HEK293 (cell line): Measurements from ENCODE around the gene IQCH.
"Not testable (repeated sequence)": the region's sequence is repeated elsewhere in the genome, so short reads cannot be mapped to it uniquely, and the experiment has no call there.

ENCODE experiments used
- CTCF ChIA-PET: fragments of 350-600 bp; formaldehyde crosslinking; extraction: SDS; loops from one replicate; lab custom pipeline; 2021; ENCODE audit warnings: antibody characterized with exemption; lab: Yijun Ruan, JAX
- POLR2A ChIA-PET: fragments of 300-600 bp; formaldehyde crosslinking; extraction: SDS; loops from one replicate; lab custom pipeline; 2020; ENCODE audit warnings: antibody characterized with exemption, inconsistent platforms; lab: Yijun Ruan, JAX
- H3K27ac ChIP-seq: fragments of 200-500 bp; sonication (Bioruptor generic); 2 replicates; pipeline ENCODE4 v1.5.1; 2014; ENCODE audit warnings: low read depth, low read length, control low read depth, inconsistent platforms; ENCODE audit errors: extremely low read depth
- H3K36me3 ChIP-seq, 2 experiments: fragments of 200-500 bp in 1 of 2; sonication (Bioruptor generic) in 1 of 2; 1 replicate in 1 of 2; 2 replicates in 1 of 2; pipeline ENCODE4 v1.5.1; 2014 to 2017; ENCODE audit warnings: inconsistent platforms in 2 of 2, low read length in 2 of 2; ENCODE audit not compliant: control insufficient read depth in 2 of 2, insufficient read depth in 1 of 2
- H3K4me1 ChIP-seq: fragments of 200-500 bp; sonication (Bioruptor generic); 2 replicates; pipeline ENCODE4 v1.5.1; 2014; ENCODE audit warnings: mild to moderate bottlenecking, low read length, inconsistent platforms; ENCODE audit not compliant: control insufficient read depth, insufficient read depth
- H3K4me3 ChIP-seq: 2 replicates; pipeline ENCODE4 v1.5.1; 2011; ENCODE audit warnings: low read depth, mild to moderate bottlenecking, control low read depth, low read length, moderate library complexity
- H3K9me3 ChIP-seq: fragments of 200-500 bp; sonication (Bioruptor generic); 2 replicates; pipeline ENCODE4 v1.5.1; 2014; ENCODE audit warnings: low read depth, low read length, inconsistent platforms; ENCODE audit not compliant: control insufficient read depth, insufficient read depth
- ZBTB11 ChIP-seq: fragments of 450-650 bp; formaldehyde crosslinking; conservative IDR thresholded peaks from 2 replicates; pipeline ENCODE4 v1.5.1; 2016; ENCODE audit warnings: low read depth, missing biosample characterization, missing genetic modification characterization
- ZBTB8A ChIP-seq: fragments of 450-650 bp; formaldehyde crosslinking; IDR thresholded peaks from 2 replicates; pipeline ENCODE4 v1.5.1; 2016; ENCODE audit warnings: missing biosample characterization, missing genetic modification characterization
- ZNF140 ChIP-seq: fragments of 450-650 bp; formaldehyde crosslinking; IDR thresholded peaks from 2 replicates; pipeline ENCODE4 v1.5.1; 2016; ENCODE audit warnings: missing biosample characterization, missing genetic modification characterization
- ZNF280D ChIP-seq: fragments of 450-650 bp; formaldehyde crosslinking; IDR thresholded peaks from 2 replicates; pipeline ENCODE4 v1.5.1; 2016; ENCODE audit warnings: missing biosample characterization, missing genetic modification characterization
- ZNF394 ChIP-seq: fragments of 450-650 bp; formaldehyde crosslinking; IDR thresholded peaks from 2 replicates; pipeline ENCODE4 v1.5.1; 2016; ENCODE audit warnings: missing biosample characterization, missing genetic modification characterization, mild to moderate bottlenecking, moderate library complexity, borderline replicate concordance
- ZNF426 ChIP-seq: fragments of 450-650 bp; formaldehyde crosslinking; IDR thresholded peaks from 2 replicates; pipeline ENCODE4 v1.5.1; 2017; ENCODE audit warnings: missing biosample characterization, missing genetic modification characterization, mild to moderate bottlenecking, inconsistent platforms, moderate library complexity
- ZNF433 ChIP-seq: fragments of 450-650 bp; formaldehyde crosslinking; IDR thresholded peaks from 2 replicates; pipeline ENCODE4 v1.5.1; 2016; ENCODE audit warnings: missing biosample characterization, missing genetic modification characterization, low read depth
- ZNF518A ChIP-seq: fragments of 450-650 bp; formaldehyde crosslinking; conservative IDR thresholded peaks from 2 replicates; pipeline ENCODE4 v1.5.1; 2016; ENCODE audit warnings: low read depth, missing biosample characterization, missing genetic modification characterization
- ZNF555 ChIP-seq: fragments of 450-650 bp; formaldehyde crosslinking; conservative IDR thresholded peaks from 2 replicates; pipeline ENCODE4 v1.5.1; 2017; ENCODE audit warnings: missing biosample characterization, mild to moderate bottlenecking, missing genetic modification characterization, inconsistent platforms
- ZNF560 ChIP-seq: fragments of 450-650 bp; formaldehyde crosslinking; IDR thresholded peaks from 2 replicates; pipeline ENCODE4 v1.5.1; 2017; ENCODE audit warnings: missing biosample characterization, missing genetic modification characterization, borderline replicate concordance
- ZNF580 ChIP-seq: fragments of 450-650 bp; formaldehyde crosslinking; IDR thresholded peaks from 2 replicates; pipeline ENCODE4 v1.5.1; 2016; ENCODE audit warnings: missing biosample characterization, missing genetic modification characterization
- ZNF623 ChIP-seq: fragments of 450-650 bp; formaldehyde crosslinking; IDR thresholded peaks from 2 replicates; pipeline ENCODE4 v1.5.1; 2016; ENCODE audit warnings: missing biosample characterization, missing genetic modification characterization
- ZNF692 ChIP-seq: fragments of 450-650 bp; formaldehyde crosslinking; IDR thresholded peaks from 2 replicates; pipeline ENCODE4 v1.5.1; 2016; ENCODE audit warnings: missing biosample characterization, missing genetic modification characterization

Gene IQCH

GRCh38 chr15:67281714-67282113, 27.1 kb downstream of the IQCH start (continued):
- no peak for TF ChIP-seq ZNF692 (tag by site-specific recombination)

GRCh38 chr15:67285625-67286024, 31.0 kb downstream of the IQCH start:
- H3K36me3 ChIP-seq, H3K4me3 ChIP-seq, H3K9me3 ChIP-seq, H3K4me1 ChIP-seq, POLR2A ChIA-PET, H3K27ac ChIP-seq: not testable (repeated sequence)
- CTCF ChIA-PET, result interaction anchor here (0.6 kb wide), 1 partner anchor 355 kb away, joined by 4 read pairs; no protein-coding TSS in a partner anchor
- TF ChIP-seq ZNF580 (tag by site-specific recombination) (0 out of 2 replicates have a peak, but pooled peaks have one; percentile 38), ZNF280D (tag by site-specific recombination) (peak; percentile 92)

GRCh38 chr15:67286400-67286799, 31.8 kb downstream of the IQCH start:
- H3K4me3 ChIP-seq, H3K9me3 ChIP-seq, H3K36me3 ChIP-seq, CTCF ChIA-PET, POLR2A ChIA-PET, H3K27ac ChIP-seq, H3K4me1 ChIP-seq: not testable (repeated sequence)
- TF ChIP-seq ZBTB11 (tag by site-specific recombination) (peak; percentile 50), ZNF426 (tag by site-specific recombination) (peak; percentile 42), ZNF394 (tag by site-specific recombination) (peak; percentile 76; the same call in 1 of the 2 replicates), ZBTB8A (tag by site-specific recombination) (0 out of 2 replicates have a peak, but pooled peaks have one; percentile 46), ZNF140 (tag by site-specific recombination) (peak; percentile 22; the same call in 1 of the 2 replicates), ZNF433 (0 out of 2 replicates have a peak, but pooled peaks have one; percentile 43), ZNF555 (tag by site-specific recombination) (peak; percentile 30; the same call in 1 of the 2 replicates), ZNF623 (peak; percentile 31; the same call in 1 of the 2 replicates), ZNF518A (tag by site-specific recombination) (peak; percentile 67), ZNF560 (tag by site-specific recombination) (0 out of 2 replicates have a peak, but pooled peaks have one; percentile 12)
